GM12874 (cell line): ENCODE data around the gene NDUFS5.

Experiments
- CTCF ChIP-seq: IDR thresholded peaks from 2 replicates; pipeline ENCODE4 v1.5.1; 2011; ENCODE audit warnings: low read depth, mild to moderate bottlenecking, control low read depth, low read length, moderate library complexity; ENCODE audit not compliant: insufficient read depth

NDUFS5 gene

GRCh38 chr1:39026051-39026865, at the start of gene NDUFS5:
NDUFS5 (plus strand) TSS chr1:39026350; CDS start chr1:39028725, 2,375 bp downstream.
- no peak for TF ChIP-seq CTCF

- TF ChIP-seq CTCF = no peak
These were observed 36.2 kb upstream of the NDUFS5 start for GRCh38 chr1:38989979-38990378.

GRCh38 chr1:38990386-38990737, 35.8 kb upstream of the NDUFS5 start:
- no peak for TF ChIP-seq CTCF

GRCh38 chr1:38990738-38991637, 35.2 kb upstream of the NDUFS5 start, which contains the start of gene AKIRIN1:
AKIRIN1 (plus strand) TSS chr1:38991276; CDS start chr1:38991381, 105 bp downstream.
- TF ChIP-seq CTCF = no peak

GRCh38 chr1:38991638-38992411, 34.3 kb upstream of the NDUFS5 start:
- no peak for TF ChIP-seq CTCF

GRCh38 chr1:38992412-38993111, 33.6 kb upstream of the NDUFS5 start:
- no peak for TF ChIP-seq CTCF
